Subcutaneous adipose tissue (tissue), 4 donors: ENCODE measurements around the gene DMRTC2. TPM values are rescaled to one million over a fixed set of nuclear protein-coding genes. Genes with fewer than 3 reads are reported as not detected.

ENCODE experiments used
- CTCF ChIP-seq: fragments of 450-650 bp; IDR thresholded peaks from one replicate; pipeline ENCODE4 v1.5.1; 2016; ENCODE audit warnings: low read depth, mild to moderate bottlenecking, control low read depth, antibody characterized with exemption, moderate library complexity
- total RNA-seq, 4 donors: library from RNA; depleted of rRNA; stranded (reverse); fragments of >200 nt; gene quantifications; one replicate each; pipeline ENCODE4 v1.1.0, GENCODE V29; 2016

The DMRTC2 gene
- total RNA-seq, 4 donors from 2014 or later: not detected

DNA sequence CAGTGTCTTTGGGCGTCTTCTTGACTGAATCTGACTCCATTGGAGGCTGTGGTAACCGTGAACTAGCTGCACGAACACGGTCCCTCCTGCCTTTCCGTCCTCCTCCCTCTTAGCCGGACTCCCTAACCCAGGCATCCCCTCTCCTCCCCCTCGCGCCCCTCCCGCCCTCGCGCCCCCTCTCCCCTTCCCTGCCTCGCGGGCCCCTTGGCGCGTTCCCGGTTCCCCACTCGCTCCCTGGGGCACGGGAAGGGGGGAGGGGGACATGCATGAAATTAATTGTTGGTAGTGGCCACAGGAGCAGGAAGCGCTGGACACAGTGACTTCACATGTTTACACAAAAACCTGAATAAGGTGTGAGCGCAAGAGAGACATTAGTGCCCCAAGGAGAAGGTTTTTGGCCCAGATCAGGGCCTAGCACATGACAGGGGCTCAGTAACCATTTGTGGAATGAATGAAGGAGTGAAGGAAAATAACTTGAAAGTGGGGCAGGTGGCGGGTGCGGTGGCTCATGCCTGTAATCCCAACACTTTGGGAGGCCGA lies 279 bp downstream of the DMRTC2 start:
- TF ChIP-seq CTCF: no peak

GRCh38 chr19:41847351-41848105 lies 2.7 kb downstream of the DMRTC2 start:
- TF ChIP-seq CTCF: no peak

DNA sequence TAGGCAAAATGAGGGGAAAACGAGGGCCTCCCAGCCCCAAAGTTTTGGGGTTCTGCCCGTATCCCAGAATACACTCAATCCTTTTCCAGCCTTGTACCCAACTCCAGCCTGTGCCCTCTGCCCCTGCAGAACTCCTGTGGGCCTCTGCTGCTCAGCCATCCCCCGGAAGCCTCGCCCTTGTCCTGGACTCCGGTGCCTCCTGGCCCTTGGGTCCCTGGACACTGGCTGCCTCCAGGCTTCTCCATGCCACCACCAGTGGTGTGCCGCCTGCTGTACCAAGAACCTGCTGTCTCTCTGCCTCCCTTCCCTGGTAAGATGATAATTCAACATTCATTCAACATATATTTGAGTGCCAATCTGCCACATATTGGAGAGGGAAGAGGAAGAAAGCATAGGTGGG lies 3.8 kb downstream of the DMRTC2 start:
- no peak for TF ChIP-seq CTCF

GRCh38 chr19:41849067-41849466 lies 4.2 kb downstream of the DMRTC2 start:
- TF ChIP-seq CTCF: no peak

- no peak for TF ChIP-seq CTCF
Observed at GRCh38 chr19:41850381-41850780, 5.5 kb downstream of the DMRTC2 start.

GRCh38 chr19:41851456-41851855 lies 6.6 kb downstream of the DMRTC2 start:
- TF ChIP-seq CTCF: no peak

DNA sequence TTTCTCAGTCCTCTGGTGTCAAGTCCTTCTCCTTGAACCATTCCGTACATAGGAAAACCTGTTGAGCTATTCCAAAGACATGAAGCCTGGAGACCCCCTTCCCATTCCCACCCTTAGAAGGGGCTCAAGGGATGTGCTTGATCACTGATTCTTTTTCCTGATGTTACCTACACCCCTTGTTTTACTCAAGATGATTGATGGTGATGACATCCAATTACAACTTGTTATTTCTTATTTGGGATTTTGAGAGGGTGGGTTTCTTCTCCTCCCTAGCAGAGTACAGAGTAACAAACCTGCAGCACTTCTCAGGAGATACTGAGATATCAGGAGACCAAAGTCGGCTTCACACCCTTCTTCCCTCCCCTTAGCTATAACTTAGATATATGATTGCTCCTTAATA lies 8.5 kb downstream of the DMRTC2 start:
- TF ChIP-seq CTCF: no peak
